ENCODE data around the gene NAA80.
A peak's percentile ranks its signal among the peaks of the same experiment; 100 is the strongest.

Gene NAA80

DNA sequence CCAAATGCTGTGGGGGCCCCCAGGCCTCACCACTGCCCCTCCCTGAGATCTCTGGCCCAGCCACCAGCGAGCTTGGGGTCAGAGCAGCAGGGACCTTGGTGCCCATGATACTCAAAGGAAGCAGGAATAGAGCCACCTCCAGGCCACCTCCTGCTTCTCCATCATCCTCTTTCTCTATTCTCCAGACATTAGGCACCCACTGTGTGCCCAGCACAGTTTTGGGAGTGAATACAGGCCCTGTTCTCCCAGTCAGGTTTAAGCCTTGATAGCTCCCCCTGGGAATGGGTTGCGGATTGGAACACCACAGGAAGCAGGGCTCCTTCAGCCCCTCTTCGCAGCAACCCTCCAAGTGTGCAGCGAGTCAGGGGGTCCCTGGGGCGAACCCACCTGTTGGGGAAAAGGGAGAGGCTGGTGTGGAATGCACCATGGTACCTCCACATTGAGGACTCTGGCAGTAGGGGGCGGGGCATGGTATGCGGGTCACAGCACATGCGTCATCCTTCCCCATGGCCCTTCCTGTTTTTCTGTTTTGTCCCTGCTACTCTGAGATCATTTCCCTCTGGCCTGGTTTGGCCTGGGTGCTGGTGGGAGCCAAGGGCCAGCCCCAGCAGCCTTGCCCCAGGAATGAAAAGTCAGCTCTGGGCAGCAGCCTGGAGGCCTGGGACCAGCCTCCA, 44.5 kb downstream of the NAA80 start:
- DNase-seq, result no peak

DNA sequence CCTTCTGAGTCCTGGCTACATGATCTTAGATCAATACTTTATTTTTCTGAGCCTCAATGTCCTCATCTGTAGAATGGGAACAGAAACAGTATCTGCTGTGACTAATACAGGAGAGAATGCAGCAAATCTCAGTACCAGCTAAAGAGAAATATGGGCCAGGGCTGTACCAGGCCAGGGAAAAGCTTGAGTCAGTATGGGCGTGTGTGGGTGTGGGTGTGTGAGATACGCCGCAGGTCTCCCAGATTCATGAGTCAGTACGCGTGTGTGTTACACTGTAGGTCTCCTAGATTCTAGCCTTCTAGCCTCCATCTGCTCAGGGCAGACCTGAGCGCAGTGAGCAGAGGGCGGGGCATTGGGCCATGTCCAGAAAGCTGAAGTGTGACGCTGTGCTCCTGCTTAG, 48.0 kb downstream of the NAA80 start:
- DNase-seq, result no peak

DNA sequence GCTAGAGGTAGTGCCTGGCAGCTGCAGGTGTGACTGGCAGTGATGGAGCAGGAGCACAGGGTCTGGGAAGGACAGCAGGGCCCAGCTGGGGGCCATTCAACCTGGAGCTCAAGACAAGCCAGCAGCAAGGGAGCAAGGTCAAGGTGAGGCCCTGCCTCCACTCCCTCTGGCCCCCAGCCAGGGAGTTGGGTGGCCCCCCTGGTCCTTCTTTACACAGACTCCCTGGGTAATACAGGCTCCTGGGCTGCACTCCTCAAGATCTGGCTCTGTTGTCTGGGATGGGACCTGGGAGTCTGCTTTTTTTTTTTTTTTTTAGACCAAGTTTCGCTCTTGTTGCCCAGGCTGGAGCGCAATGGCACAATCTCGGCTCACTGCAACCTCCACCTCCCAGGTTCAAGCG, 48.7 kb downstream of the NAA80 start:
- no peak for DNase-seq

DNA sequence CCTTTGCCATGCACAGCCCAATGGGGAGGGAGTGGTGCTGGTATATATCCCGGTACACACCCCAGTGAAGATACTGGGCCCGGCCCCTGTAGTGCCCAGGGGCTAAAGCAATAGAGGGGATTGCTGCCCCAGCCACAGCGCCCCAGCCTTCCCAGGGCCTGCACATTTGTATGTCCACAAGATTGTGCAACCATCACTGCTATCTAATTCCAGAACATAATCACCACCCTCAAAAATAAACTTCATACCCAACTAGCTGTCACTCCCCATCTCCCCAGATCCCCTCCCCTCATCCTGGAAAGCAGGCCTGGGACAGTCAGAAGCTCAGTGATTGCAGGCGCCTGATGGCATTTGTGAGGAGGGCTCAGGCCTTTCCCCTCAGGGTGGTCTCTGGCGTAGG, 49.7 kb downstream of the NAA80 start:
- DNase-seq, result no peak

DNA sequence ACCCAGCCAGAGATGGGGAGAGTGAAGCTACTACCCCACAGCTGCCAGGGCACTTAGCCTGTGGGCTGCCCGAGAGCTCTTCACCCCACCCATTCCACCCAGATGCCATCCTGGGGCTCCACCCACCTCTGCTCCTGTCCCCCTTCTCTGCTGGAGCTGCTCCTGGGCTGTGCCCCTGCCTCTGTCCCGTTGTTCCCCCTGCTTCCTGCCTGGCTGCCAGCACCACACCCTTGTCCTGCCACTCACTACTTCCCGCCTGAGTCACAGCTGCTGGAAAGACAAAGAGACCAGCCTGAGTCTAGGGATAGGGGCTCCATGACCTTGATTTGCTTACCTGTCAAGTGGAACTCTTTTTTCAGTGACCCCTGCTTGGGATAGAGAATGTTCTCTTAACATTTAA, 50.8 kb downstream of the NAA80 start:
- no peak for DNase-seq

DNA sequence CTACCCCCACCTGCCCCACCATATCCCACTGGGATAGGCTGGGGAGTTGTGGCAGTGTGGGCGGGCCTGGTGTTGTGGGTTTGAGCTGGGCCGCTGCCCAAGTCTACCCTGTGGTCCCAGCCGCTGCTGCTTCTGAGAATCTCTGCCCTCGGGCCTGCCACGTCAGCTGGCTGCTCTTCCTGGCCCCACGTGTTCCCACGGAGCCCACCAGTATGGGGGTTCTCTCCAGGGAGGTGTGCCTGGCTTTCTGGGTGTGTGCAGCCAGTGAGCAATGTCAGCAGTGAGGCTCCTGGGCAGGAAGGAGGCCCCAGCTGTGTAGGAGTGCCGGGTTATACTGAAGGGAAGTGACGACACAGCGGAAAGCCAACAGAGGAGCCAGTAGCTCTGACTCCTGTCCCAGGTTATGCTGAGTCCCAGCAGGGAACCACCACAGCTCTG, 52.7 kb downstream of the NAA80 start:
- DNase-seq, result peak; percentile 70
